Hepatocyte (in vitro differentiated cells): ENCODE measurements around the gene COQ10A. TPM values are rescaled to one million over a fixed set of nuclear protein-coding genes. Genes with fewer than 3 reads are reported as not detected.
A peak's percentile ranks its signal among the peaks of the same experiment; 100 is the strongest.

Experiments used
- DNase-seq: peaks from one replicate; pipeline ENCODE4 v3.0.0-alpha.2; 2016; ENCODE audit warnings: low spot score
- H2AFZ ChIP-seq: fragments of 200-600 bp; sonication (generic); 2 replicates; pipeline ENCODE4 v1.6.0; 2016; ENCODE audit warnings: antibody characterized with exemption, mild to moderate bottlenecking
- H3K27ac ChIP-seq: fragments of 200-600 bp; sonication (generic); 2 replicates; pipeline ENCODE4 v1.5.1; 2016; ENCODE audit warnings: mild to moderate bottlenecking
- H3K27me3 ChIP-seq: fragments of 200-600 bp; sonication (generic); 2 replicates; pipeline ENCODE4 v1.6.1; 2016
- H3K36me3 ChIP-seq: fragments of 200-600 bp; sonication (generic); replicated peaks from 2 replicates; pipeline ENCODE4 v1.5.1; 2016; ENCODE audit warnings: low read depth; ENCODE audit not compliant: insufficient read depth
- H3K4me1 ChIP-seq: fragments of 200-600 bp; sonication (generic); 2 replicates; pipeline ENCODE4 v1.5.1; 2016; ENCODE audit warnings: mild to moderate bottlenecking, moderate library complexity; ENCODE audit not compliant: insufficient read depth
- H3K4me2 ChIP-seq: fragments of 200-600 bp; sonication (generic); 2 replicates; pipeline ENCODE4 v1.6.0; 2016
- H3K4me3 ChIP-seq: fragments of 200-600 bp; sonication (generic); 2 replicates; pipeline ENCODE4 v1.5.1; 2016; ENCODE audit warnings: mild to moderate bottlenecking
- H3K79me2 ChIP-seq: fragments of 200-600 bp; sonication (generic); 2 replicates; pipeline ENCODE4 v1.6.0; 2017; ENCODE audit warnings: mild to moderate bottlenecking
- H3K9me2 ChIP-seq: fragments of 200-600 bp; sonication (generic); replicated peaks from 2 replicates; pipeline ENCODE4 v1.6.0; 2017; ENCODE audit warnings: mild to moderate bottlenecking; ENCODE audit not compliant: insufficient read depth
- H3K9me3 ChIP-seq: fragments of 200-600 bp; sonication (generic); 2 replicates; pipeline ENCODE4 v1.5.1; 2016; ENCODE audit warnings: low read depth, mild to moderate bottlenecking
- H4K20me1 ChIP-seq: fragments of 200-600 bp; sonication (generic); 2 replicates; pipeline ENCODE4 v1.6.0; 2016; ENCODE audit warnings: mild to moderate bottlenecking; ENCODE audit not compliant: insufficient read depth, poor library complexity, severe bottlenecking
- CTCF ChIP-seq: fragments of 200-600 bp; sonication (generic); IDR thresholded peaks from 2 replicates; pipeline ENCODE4 v1.5.1; 2016; ENCODE audit warnings: antibody characterized with exemption, mild to moderate bottlenecking; ENCODE audit not compliant: poor library complexity
- EZH2 ChIP-seq: fragments of 200-600 bp; sonication (generic); IDR thresholded peaks from 2 replicates; pipeline ENCODE4 v1.6.1; 2016; ENCODE audit warnings: antibody characterized with exemption, mild to moderate bottlenecking, borderline replicate concordance
- EZH2phosphoT487 ChIP-seq: fragments of 200-600 bp; sonication (generic); IDR thresholded peaks from one replicate; pipeline ENCODE4 v1.6.1; 2018; ENCODE audit warnings: antibody characterized with exemption, mild to moderate bottlenecking, low read depth, moderate library complexity; ENCODE audit not compliant: unreplicated experiment, severe bottlenecking
- WGBS: methylation state at CpG from one replicate; pipeline ENCODE4 v1.1.6; 2016; ENCODE audit warnings: low lambda C conversion rate; ENCODE audit errors: missing lambda C conversion rate; 5-methylcytosine and 5-hydroxymethylcytosine counted together
- polyA plus RNA-seq: library from polyadenylated mRNA; unstranded; fragments of >200 nt; fragmentation: Nextera tagmentation; extraction: Ambion mirVana; gene quantifications from 2 replicates; pipeline ENCODE4 v1.2.1, GENCODE V29; 2016
- total RNA-seq: library from RNA; depleted of rRNA; stranded (reverse); fragments of >200 nt; gene quantifications from 2 replicates; pipeline ENCODE4 v1.2.3, GENCODE V29; 2014

COQ10A gene
- total and polyA plus RNA-seq, 2 experiments from 2014 or later, result 8.2 to 10.7 TPM

GRCh38 chr12:56299853-56300643 is 33.3 kb downstream of the COQ10A start, which contains the start of gene CS:
Gene CS (minus strand): TSS chr12:56300330. CDS start chr12:56300201, 129 bp downstream.
- Histone ChIP-seq H3K79me2 (peaks cover 47% of the 10 kb centered on the region), H4K20me1 (peaks cover 11% of the 10 kb centered on the region), H3K36me3 (no peaks in the 10 kb centered on the region), H3K9me3 (no peaks in the 10 kb centered on the region), H3K27me3 (no peaks in the 10 kb centered on the region), H3K4me2 (peak within 1 kb of the TSS; percentile 90), H3K4me3 (peak within 1 kb of the TSS; percentile 63), H3K9me2 (no peaks in the 10 kb centered on the region), H2AFZ (peak within 1 kb of the TSS; percentile 54), H3K27ac (peak within 1 kb of the TSS; percentile 94), H3K4me1 (peaks cover 17% of the 10 kb centered on the region)
- TF ChIP-seq CTCF (no peak), EZH2 (no peak), EZH2phosphoT487 (no peak)
- 1% methylated on average over 50 of the region's 63 CpGs for WGBS
- peak; percentile 100 for DNase-seq

- H3K27me3 ChIP-seq, result no peaks in the 10 kb centered on the region
- H4K20me1 ChIP-seq, result peaks cover 10% of the 10 kb centered on the region
- H3K9me2 ChIP-seq, result no peaks in the 10 kb centered on the region
- DNase-seq, result no peak
- H3K79me2 ChIP-seq, result peaks cover 40% of the 10 kb centered on the region
- H3K4me1 ChIP-seq, result peaks cover 17% of the 10 kb centered on the region
- no peaks in the 10 kb centered on the region for H3K36me3 ChIP-seq
- no peaks in the 10 kb centered on the region for H3K9me3 ChIP-seq
- H2AFZ ChIP-seq, result peak overlapping the region; percentile 54
- 48% methylated on average over 21 of the region's 21 CpGs for WGBS
- peak overlapping the region; percentile 73 for H3K4me2 ChIP-seq
- H3K27ac ChIP-seq, result peak overlapping the region; percentile 88
- TF ChIP-seq EZH2phosphoT487, result no peak
- TF ChIP-seq EZH2, result no peak
- TF ChIP-seq CTCF, result no peak
- peak overlapping the region; percentile 7 for H3K4me3 ChIP-seq
Measured at GRCh38 chr12:56300644-56301464, 34.1 kb downstream of the COQ10A start.

GRCh38 chr12:56304276-56304675 is 37.5 kb downstream of the COQ10A start:
- Histone ChIP-seq H2AFZ (no peak overlapping the region), H3K4me1 (peaks cover 6% of the 10 kb centered on the region), H3K4me2 (no peak overlapping the region), H3K27ac (no peak overlapping the region), H3K27me3 (no peaks in the 10 kb centered on the region), H3K36me3 (no peaks in the 10 kb centered on the region), H3K9me3 (no peaks in the 10 kb centered on the region), H4K20me1 (no peaks in the 10 kb centered on the region), H3K4me3 (no peak overlapping the region), H3K9me2 (no peaks in the 10 kb centered on the region), H3K79me2 (peaks cover 6% of the 10 kb centered on the region)
- TF ChIP-seq EZH2, result no peak
- no peak for TF ChIP-seq CTCF
- TF ChIP-seq EZH2phosphoT487, result no peak
- DNase-seq, result no peak
- 94% methylated on average over 3 of the region's 3 CpGs for WGBS
